Measurements from ENCODE around the gene SET.
A peak's percentile ranks its signal among the peaks of the same experiment; 100 is the strongest.

Gene SET

GRCh38 chr9:128669786-128670185 is 19.2 kb upstream of the SET start:
- H3K4me3 Mint-ChIP-seq: no peak overlapping the region
- no peaks in the 10 kb centered on the region for H3K4me1 Mint-ChIP-seq
- H3K27me3 Mint-ChIP-seq (ENCODE audit: low read depth, poor library complexity): peaks cover 3% of the 10 kb centered on the region
- no peak for DNase-seq
- H3K36me3 Mint-ChIP-seq (ENCODE audit: low read depth): no peaks in the 10 kb centered on the region
- TF ChIP-seq CTCF (IDR thresholded peaks at IDR 0.05): no peak
- H3K9me3 Mint-ChIP-seq: no peaks in the 10 kb centered on the region
- H3K27ac Mint-ChIP-seq: no peak overlapping the region

- TF ChIP-seq CTCF (IDR thresholded peaks at IDR 0.05): no peak
- Mint-ChIP-seq H3K27me3 (ENCODE audit: low read depth, poor library complexity) (no peaks in the 10 kb centered on the region), H3K4me3 (no peak overlapping the region), H3K4me1 (no peaks in the 10 kb centered on the region), H3K9me3 (no peaks in the 10 kb centered on the region), H3K36me3 (ENCODE audit: low read depth) (no peaks in the 10 kb centered on the region), H3K27ac (no peak overlapping the region)
- no peak for DNase-seq
Observed at GRCh38 chr9:128675382-128675781, 13.6 kb upstream of the SET start.

- Mint-ChIP-seq H3K36me3 (ENCODE audit: low read depth) (peaks cover 5% of the 10 kb centered on the region), H3K9me3 (no peaks in the 10 kb centered on the region), H3K27me3 (ENCODE audit: low read depth, poor library complexity) (no peaks in the 10 kb centered on the region), H3K27ac (no peak overlapping the region), H3K4me1 (no peaks in the 10 kb centered on the region), H3K4me3 (no peak overlapping the region)
- no peak for DNase-seq
- no peak for TF ChIP-seq CTCF (IDR thresholded peaks at IDR 0.05)
Observed at GRCh38 chr9:128677794-128678193, 11.2 kb upstream of the SET start.

DNA sequence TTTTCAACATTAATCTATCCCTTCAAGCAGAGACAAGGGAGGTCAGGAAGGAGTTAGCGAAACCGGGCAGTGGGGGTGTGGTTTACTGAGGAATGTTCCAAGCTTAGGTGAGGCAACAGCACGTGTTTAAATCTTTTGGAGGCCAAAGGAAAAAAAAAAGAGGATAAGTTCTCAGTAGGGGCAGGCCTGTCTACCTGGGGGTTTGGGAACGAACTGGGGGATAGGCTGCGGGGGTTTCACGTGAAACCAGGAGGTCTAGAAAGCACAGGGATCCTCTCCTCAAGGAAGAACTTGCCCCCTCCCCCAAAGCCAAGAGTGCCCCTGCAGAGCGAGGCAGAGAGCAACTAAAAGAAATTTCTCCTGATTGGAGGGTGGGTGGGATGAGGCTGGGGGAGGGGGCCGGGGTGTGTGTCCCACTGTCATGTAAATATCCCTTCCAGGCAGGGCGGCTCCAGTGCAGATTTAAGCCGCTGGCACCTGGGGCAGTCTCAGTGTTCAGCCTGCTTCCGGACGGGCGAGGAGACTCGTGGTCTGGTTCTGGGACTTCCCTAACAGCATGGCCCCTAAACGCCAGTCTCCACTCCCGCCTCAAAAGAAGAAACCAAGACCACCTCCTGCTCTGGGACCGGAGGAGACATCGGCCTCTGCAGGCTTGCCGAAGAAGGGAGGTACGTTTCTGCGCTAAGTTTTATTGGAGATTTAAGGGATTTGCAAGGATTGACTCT is 5.5 kb upstream of the SET start:
- H3K36me3 Mint-ChIP-seq (ENCODE audit: low read depth): peaks cover 5% of the 10 kb centered on the region
- H3K4me3 Mint-ChIP-seq: peak overlapping the region; percentile 95
- peak; percentile 47 for DNase-seq
- no peak for TF ChIP-seq CTCF (IDR thresholded peaks at IDR 0.05)
- peaks cover 6% of the 10 kb centered on the region for H3K9me3 Mint-ChIP-seq
- peak overlapping the region; percentile 94 for H3K27ac Mint-ChIP-seq
- H3K4me1 Mint-ChIP-seq: peaks cover 52% of the 10 kb centered on the region
- no peaks in the 10 kb centered on the region for H3K27me3 Mint-ChIP-seq (ENCODE audit: low read depth, poor library complexity)

- TF ChIP-seq CTCF (IDR thresholded peaks at IDR 0.05): no peak
- H3K27ac Mint-ChIP-seq: peak overlapping the region; percentile 94
Observed at GRCh38 chr9:128684065-128684324, 5.0 kb upstream of the SET start.

More at GRCh38 chr9:128684065-128684324, 5.0 kb upstream of the SET start:
- Mint-ChIP-seq H3K4me3 (peak overlapping the region; percentile 95), H3K27me3 (ENCODE audit: low read depth, poor library complexity) (no peaks in the 10 kb centered on the region), H3K36me3 (ENCODE audit: low read depth) (peaks cover 5% of the 10 kb centered on the region), H3K9me3 (peaks cover 6% of the 10 kb centered on the region), H3K4me1 (peaks cover 52% of the 10 kb centered on the region)
- DNase-seq: no peak
